ENCODE measurements around the gene DNM2.

Gene DNM2

DNA sequence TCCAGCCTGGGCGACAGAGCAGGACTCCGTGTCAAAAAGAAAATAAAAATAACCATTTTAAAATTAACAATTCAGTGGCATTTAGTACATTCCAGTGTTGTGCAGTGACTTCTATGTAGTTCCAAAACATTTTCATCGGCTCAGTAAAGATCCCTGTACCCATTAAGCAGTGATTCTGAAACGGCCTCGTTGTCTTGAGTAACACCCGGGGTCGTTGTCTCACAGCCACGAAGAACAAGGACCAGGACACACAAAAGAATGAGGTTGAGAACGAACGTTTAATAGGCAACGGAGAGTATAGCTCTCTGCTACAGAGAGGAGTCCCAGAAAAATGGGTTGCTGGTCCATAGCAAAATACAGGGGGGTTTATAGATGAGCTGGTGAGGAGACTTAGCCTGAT lies 120.5 kb downstream of the DNM2 start:
- TF ChIP-seq, protein P1, sequence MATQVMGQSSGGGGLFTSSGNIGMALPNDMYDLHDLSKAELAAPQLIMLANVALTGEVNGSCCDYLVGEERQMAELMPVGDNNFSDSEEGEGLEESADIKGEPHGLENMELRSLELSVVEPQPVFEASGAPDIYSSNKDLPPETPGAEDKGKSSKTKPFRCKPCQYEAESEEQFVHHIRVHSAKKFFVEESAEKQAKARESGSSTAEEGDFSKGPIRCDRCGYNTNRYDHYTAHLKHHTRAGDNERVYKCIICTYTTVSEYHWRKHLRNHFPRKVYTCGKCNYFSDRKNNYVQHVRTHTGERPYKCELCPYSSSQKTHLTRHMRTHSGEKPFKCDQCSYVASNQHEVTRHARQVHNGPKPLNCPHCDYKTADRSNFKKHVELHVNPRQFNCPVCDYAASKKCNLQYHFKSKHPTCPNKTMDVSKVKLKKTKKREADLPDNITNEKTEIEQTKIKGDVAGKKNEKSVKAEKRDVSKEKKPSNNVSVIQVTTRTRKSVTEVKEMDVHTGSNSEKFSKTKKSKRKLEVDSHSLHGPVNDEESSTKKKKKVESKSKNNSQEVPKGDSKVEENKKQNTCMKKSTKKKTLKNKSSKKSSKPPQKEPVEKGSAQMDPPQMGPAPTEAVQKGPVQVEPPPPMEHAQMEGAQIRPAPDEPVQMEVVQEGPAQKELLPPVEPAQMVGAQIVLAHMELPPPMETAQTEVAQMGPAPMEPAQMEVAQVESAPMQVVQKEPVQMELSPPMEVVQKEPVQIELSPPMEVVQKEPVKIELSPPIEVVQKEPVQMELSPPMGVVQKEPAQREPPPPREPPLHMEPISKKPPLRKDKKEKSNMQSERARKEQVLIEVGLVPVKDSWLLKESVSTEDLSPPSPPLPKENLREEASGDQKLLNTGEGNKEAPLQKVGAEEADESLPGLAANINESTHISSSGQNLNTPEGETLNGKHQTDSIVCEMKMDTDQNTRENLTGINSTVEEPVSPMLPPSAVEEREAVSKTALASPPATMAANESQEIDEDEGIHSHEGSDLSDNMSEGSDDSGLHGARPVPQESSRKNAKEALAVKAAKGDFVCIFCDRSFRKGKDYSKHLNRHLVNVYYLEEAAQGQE (IDR thresholded peaks at IDR 0.05; ENCODE audit: insufficient read depth in 1 of 2, low read depth in 2 of 2, low read length in 2 of 2): no peak
- TF ChIP-seq SIN3A (IDR thresholded peaks at IDR 0.05; ENCODE audit: borderline replicate concordance, insufficient read depth, low read length) (no peak), POLR2AphosphoS5 (IDR thresholded peaks at IDR 0.05; ENCODE audit: low read depth, low read length) (no peak)

DNA sequence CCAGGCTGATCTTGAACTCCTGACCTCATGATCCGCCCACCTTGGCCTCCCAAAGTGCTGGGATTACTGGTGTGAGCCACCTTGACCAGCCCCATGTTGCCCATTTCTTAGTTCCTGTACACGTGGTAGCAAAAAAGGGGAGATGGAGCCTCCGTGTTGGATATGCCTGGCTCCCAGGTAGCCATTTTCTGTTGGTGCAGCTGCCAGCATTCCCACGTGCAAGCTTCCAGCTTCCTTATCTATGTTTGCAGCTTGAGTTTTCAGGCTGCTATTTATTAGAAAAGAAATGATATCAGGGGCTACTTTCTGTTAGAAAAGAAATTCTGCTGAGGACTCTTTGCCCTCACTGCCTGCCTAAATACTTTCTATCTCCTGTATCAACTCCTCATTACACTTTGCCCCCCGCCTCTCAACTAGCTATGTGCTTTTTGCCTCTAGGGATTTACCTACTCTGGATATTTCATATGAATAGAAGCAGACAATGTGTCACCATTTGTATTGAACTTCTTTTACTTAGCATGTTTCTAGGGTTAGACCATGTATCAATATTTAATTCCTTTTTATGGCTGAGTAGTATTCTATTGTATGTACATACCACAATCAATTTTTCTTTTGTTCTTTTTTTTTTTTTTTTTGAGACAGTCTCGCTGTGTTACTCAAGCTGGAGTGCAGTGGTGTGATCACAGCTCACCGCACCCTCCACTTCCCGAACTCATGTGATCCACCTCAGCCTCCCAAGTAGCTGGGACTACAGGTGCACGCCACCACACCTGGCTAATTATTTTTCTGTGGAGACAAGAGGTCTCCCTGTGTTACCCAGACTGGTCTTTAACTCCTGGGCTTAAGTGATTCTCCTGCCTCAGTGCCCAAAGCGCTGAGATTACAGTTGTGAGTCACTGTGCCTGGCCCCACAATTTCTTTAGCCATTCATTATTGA lies 121.5 kb downstream of the DNM2 start:
- TF ChIP-seq FOXP2 (optimal IDR thresholded peaks at IDR 0.05; ENCODE audit: borderline replicate concordance, extremely low read depth, extremely low read length, insufficient read depth): no peak
- no peak for TF ChIP-seq POLR2AphosphoS5 (IDR thresholded peaks at IDR 0.05; ENCODE audit: low read depth, low read length)
- no peak for TF ChIP-seq TAF1 (IDR thresholded peaks at IDR 0.05; ENCODE audit: borderline replicate concordance, insufficient read depth, low read length)
- TF ChIP-seq SIN3A (IDR thresholded peaks at IDR 0.05; ENCODE audit: borderline replicate concordance, insufficient read depth, low read length): no peak
- TF ChIP-seq, protein P1 (IDR thresholded peaks at IDR 0.05; ENCODE audit: insufficient read depth in 1 of 2, low read depth in 2 of 2, low read length in 2 of 2): no peak

DNA sequence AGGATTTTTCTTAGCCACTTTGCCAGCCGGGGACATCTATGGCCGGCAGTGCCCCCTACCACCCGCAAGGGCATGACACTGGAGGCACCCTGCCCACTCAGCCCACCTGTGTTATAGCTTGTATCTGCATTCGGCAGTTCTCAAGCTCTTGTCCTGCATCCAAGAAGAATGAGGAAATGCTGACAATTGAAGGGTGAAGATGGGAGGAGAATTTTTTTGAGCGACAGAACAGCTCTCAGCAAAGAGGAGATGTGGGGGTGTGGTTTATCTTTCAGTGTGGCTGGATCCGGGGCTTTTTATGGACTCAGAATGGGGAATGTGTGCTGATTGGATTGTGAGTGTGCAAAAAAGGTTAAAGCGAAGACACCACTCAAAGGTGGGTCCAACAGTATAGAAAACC lies 124.9 kb downstream of the DNM2 start:
- TF ChIP-seq FOXP2 (optimal IDR thresholded peaks at IDR 0.05; ENCODE audit: borderline replicate concordance, extremely low read depth, extremely low read length, insufficient read depth) (no peak), SIN3A (IDR thresholded peaks at IDR 0.05; ENCODE audit: borderline replicate concordance, insufficient read depth, low read length) (no peak), TAF1 (IDR thresholded peaks at IDR 0.05; ENCODE audit: borderline replicate concordance, insufficient read depth, low read length) (no peak)
- TF ChIP-seq, protein P1 (IDR thresholded peaks at IDR 0.05; ENCODE audit: insufficient read depth in 1 of 2, low read depth in 2 of 2, low read length in 2 of 2): no peak

DNA sequence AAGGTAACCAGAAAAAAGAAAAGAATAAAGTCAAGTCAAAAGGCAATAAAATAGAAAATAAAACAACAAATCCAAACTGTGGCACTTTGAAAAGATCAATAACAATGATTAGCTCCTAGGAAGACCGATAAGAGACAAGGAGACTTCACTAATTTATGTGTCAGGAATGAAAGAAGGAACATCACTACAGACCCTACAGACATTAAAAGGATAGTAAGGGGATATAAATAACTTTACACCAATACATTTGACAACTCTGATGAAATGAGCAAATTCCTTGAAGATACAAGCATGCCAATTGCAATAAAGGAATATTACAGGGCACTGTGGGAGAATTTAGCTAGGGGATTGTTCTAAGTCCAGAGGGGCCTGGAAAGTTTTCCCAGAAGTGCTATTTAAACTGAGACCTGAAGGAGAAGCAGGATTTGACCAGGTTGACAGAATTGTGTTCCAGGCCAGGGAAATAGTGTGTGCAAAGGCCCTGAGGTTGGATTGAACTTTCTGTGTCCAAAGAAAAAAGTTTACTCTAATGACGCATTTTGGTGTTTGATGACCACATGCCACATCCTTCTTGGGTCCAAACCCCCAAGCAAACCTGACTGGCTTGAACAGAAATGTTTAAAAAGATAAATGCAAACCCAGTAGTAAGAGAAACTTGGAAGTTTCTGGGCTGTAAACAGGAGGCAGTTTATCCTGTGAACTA lies 128.8 kb downstream of the DNM2 start:
- TF ChIP-seq, protein P1 (IDR thresholded peaks at IDR 0.05; ENCODE audit: insufficient read depth in 1 of 2, low read depth in 2 of 2, low read length in 2 of 2): no peak
- no peak for TF ChIP-seq POLR2AphosphoS5 (IDR thresholded peaks at IDR 0.05; ENCODE audit: low read depth, low read length)
- no peak for TF ChIP-seq TAF1 (IDR thresholded peaks at IDR 0.05; ENCODE audit: borderline replicate concordance, insufficient read depth, low read length)
- TF ChIP-seq SIN3A (IDR thresholded peaks at IDR 0.05; ENCODE audit: borderline replicate concordance, insufficient read depth, low read length): no peak
- TF ChIP-seq FOXP2 (optimal IDR thresholded peaks at IDR 0.05; ENCODE audit: borderline replicate concordance, extremely low read depth, extremely low read length, insufficient read depth): no peak
